Neural progenitor cell (in vitro differentiated cells): ENCODE measurements around the gene SLAIN2.

Experiments used
- EZH2 ChIP-seq: fragments of 200-600 bp; sonication (generic); IDR thresholded peaks from 2 replicates; pipeline ENCODE4 v1.6.1; 2017; ENCODE audit warnings: antibody characterized with exemption, mild to moderate bottlenecking, moderate library complexity
- EZH2phosphoT487 ChIP-seq: fragments of 200-600 bp; sonication (generic); IDR thresholded peaks from 2 replicates; pipeline ENCODE4 v1.6.1; 2017; ENCODE audit warnings: antibody characterized with exemption
- TF ChIP-seq, protein P1 (sequence below): fragments of 200-600 bp; sonication (generic); IDR thresholded peaks from 2 replicates; pipeline ENCODE4 v1.5.1; 2017; ENCODE audit warnings: antibody characterized with exemption, mild to moderate bottlenecking

DNA sequence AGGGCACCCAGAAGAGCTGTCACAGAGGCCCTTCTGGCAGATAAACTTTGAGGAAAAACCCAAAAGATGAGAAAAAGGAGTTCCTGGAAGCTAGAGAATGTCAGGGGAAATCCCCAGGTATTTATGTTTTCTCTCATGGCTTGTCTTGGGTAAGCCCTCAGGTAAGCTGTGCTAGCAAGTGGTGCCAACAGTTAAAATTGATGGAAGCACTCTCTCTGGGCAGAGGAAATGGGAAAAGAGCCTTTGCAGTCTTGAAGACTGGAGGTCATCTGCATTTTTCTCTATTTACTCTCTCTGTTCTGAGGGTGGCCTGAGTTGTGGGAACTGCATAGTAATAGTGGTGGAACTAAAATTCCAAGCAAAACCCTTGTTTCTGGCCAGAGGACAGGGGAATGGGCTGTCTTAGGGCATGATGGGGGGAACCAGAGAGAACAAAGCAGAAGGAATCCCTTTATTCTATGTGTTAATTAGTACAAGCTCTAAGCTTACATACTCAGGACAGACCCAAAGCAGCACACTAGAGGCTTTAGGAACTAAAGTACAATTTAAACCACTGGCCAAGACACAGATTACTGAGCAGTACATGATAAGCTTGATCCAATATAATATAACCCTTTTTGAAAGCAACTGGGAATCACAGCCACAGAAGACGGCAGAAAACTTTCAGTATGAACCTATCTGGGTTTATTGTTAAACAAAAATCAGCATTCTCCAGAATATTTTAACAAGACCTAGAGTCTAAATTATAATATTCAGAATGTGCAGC, 88.6 kb downstream of the SLAIN2 start:
- TF ChIP-seq, protein P1, sequence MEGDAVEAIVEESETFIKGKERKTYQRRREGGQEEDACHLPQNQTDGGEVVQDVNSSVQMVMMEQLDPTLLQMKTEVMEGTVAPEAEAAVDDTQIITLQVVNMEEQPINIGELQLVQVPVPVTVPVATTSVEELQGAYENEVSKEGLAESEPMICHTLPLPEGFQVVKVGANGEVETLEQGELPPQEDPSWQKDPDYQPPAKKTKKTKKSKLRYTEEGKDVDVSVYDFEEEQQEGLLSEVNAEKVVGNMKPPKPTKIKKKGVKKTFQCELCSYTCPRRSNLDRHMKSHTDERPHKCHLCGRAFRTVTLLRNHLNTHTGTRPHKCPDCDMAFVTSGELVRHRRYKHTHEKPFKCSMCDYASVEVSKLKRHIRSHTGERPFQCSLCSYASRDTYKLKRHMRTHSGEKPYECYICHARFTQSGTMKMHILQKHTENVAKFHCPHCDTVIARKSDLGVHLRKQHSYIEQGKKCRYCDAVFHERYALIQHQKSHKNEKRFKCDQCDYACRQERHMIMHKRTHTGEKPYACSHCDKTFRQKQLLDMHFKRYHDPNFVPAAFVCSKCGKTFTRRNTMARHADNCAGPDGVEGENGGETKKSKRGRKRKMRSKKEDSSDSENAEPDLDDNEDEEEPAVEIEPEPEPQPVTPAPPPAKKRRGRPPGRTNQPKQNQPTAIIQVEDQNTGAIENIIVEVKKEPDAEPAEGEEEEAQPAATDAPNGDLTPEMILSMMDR, result no peak
- TF ChIP-seq EZH2phosphoT487 (no peak), EZH2 (no peak)
